Stimulated activated CD8-positive, alpha-beta memory T cell treated with anti-CD3 and anti-CD28 coated beads, Interleukin-15, amount 100 ng/mL, for 48 hours (primary cell): Measurements from ENCODE around the gene PRM2.

Experiments
- DNase-seq, 2 donors: peaks; one replicate each; pipeline ENCODE4 v3.0.0-alpha.2; 2020; ENCODE audit warnings: low read depth in 2 of 2

PRM2 gene, protein sequence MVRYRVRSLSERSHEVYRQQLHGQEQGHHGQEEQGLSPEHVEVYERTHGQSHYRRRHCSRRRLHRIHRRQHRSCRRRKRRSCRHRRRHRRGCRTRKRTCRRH

DNA sequence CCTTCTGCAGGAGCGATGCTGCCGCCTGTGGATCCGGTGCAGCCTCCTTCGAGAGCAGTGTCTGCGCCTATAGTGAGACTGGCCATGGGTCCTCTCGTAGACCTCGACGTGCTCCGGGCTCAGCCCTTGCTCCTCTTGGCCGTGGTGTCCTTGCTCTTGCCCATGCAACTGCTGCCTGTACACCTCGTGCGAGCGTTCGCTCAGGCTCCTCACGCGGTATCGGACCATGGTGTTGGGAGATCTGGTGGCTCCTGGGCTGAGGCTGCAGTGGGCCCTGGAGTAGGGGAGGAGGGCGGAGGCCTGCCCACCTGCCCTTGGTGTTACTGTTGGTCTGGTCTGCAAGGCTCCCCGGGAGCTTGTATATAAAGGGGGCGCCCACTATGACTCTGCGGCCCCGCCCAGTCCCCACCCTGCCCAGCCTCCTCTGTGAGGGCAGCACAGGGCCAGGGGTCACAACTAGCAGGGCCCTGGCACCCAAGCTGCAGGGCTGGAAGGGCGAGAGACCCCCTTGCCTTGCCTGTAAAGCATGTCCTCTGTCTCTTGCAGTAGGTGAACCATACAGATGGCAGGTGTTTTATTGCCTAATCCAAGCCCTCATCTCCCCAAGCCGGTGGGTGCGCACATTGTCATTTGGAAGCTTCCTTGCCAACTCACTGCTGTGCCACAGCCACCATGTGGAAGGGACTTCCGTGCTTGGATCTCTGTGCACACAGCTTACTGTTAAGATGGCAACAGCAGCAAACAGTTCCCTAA is at the start of gene PRM2:
TSS of gene PRM2 (minus strand) at position 338 of the 753 bp plus-strand sequence. CDS start at position 228, 110 bp downstream.
- DNase-seq, result no peak

GRCh38 chr16:11325404-11326083 is 49.3 kb upstream of the PRM2 start:
- DNase-seq, result no peak

DNA sequence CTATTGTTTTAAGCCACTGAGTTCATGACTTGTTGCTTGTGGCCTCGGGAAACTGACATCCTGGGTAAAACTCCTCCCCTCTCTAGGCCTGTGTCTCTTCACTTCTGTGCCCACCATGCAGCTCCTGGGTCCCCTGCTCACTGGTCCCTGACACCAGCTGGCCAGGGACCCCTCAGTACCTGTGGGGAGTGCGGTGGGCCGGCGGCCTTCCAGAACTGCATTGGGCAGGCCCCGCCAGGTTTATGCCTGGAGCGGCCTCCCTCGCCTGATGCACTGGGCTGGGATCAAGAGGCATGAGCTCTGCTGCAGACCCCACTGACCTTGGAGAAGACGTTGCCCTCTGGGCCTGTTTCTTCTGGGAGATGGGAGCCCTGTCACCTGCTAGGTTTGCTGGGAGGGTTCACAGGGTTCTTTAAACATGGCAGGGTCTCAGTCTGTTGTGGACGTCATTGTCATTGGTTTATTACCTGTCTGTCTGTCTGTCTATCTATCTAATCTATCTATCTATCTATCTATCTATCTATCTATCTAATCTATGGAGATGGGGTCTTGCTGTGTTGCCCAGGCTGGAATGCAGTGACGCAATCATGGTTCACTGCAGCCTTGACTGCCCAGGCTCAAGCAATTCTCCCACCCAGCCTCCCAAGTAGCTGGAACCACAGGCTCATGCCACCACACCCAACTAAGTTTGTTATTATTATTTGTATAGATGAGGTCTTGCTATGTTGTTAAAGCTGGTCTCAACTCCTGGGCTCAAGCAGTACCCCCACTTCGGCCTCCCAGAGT is 47.5 kb upstream of the PRM2 start:
- DNase-seq, result no peak

DNA sequence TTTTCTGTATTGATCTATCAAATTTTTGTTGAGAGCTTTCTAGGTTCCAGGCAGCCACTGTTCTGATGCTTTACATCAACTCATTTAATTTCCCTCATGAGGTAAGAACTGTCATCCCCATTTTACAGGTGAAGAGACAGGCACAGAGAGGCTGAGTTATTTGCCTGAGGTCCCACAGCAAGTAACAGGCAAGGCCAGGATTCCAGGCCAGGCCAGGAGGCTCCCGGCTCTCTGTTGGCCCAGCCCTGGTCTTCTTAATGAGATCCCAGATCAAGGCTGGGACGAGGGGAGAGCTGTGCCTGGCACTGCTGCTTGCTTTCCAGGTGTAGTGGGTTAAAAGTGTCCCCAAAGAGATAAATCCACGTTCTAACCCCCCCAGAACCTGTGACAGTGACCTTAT is 46.5 kb upstream of the PRM2 start:
- no peak for DNase-seq

DNA sequence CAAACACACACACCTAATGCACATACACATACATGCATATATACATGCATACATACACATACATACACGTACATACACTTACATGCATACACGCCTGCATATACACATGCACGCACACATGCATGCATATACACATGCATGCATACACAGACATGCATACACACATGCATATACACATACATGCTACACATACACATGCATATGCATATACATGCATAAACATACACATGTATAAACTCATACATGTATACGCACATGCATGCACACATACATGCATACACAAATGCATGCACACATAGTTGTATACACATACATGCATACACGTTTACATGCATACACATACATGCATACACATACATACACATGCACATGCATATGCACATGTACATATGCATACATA is 45.4 kb upstream of the PRM2 start:
- no peak for DNase-seq

- DNase-seq, result no peak
These were observed 43.9 kb upstream of the PRM2 start for GRCh38 chr16:11320170-11320569.

DNA sequence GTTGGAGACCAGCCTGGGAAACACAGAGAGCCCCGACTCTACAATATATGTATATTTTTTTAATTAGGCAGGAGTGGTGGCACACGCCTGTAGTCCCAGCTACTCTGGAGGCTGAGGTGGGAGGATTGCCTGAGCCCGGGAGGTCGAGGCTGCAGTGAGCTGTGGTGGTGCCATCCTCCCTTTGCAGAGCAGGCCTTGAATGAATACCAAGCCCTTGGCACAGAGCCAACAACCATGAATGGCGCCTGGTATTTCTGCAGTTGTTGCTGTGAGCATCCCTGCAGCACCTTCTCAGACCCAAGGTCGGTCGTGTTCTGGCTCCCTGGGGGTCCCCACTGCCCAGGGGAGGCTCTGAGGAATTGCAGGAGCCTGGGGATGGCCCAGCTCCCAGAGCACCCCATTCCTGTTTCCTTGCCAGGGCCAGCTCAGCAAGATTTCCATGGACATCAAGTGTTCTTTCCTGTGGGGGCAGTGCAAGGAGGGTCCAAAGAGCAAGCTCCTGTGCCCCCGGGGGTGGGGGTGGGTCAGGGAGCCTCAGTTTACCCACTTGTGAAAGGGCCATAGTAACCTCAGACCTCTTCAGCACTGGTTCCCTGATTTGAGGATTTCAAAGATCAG is 43.4 kb upstream of the PRM2 start:
- DNase-seq, result no peak

DNA sequence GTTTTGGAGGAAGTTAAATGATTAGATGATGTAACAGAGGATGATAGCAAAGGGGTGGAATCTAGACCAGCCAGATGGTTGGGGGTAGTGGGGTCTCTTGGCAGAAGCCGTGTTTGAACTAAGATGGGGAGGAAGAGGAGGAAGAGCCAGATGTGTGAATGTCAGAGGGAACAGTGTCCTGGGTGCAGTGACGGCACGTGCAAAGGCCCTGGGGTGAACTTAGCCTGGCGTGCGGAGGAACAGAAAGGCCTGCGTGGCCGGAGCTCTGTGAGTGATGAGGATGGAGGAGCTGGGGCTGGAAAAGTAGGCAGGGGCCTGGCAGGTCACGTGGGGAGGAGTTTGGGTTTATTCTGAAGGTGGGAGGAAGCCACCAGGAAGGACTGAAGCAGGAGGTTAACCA is 42.5 kb upstream of the PRM2 start:
- no peak for DNase-seq

- no peak for DNase-seq
These were observed 40.2 kb upstream of the PRM2 start for GRCh38 chr16:11316331-11317015.

GRCh38 chr16:11315510-11315909 is 39.2 kb upstream of the PRM2 start:
- DNase-seq, result no peak

DNA sequence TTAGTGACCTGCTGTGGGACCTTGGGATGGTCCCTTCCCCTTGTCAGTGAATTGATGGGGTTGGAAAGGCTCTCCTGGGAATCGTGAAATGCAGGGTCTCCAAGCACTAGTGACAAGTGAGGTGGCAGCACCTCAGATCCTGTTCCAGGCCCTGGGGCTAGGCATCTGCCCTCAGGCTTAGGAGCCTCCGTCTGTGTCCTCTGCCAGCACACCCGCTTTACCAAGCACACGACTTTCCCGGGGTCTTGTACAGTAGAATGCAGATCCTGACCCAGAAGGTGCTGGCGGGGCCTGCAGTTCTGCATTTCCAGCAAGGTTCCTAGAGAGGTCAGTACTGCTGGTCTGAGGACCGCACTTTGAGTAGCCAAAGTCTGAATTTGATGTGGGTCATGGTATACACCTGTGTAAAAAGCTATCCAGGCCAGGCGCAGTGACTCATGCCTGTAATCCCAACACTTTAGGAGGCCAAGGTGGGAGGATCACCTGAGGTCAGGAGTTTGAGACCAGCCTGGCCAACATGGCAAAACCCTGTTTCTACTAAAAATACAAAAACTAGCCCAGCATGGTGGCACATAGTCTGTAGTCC is 38.1 kb upstream of the PRM2 start:
- DNase-seq, result no peak

DNA sequence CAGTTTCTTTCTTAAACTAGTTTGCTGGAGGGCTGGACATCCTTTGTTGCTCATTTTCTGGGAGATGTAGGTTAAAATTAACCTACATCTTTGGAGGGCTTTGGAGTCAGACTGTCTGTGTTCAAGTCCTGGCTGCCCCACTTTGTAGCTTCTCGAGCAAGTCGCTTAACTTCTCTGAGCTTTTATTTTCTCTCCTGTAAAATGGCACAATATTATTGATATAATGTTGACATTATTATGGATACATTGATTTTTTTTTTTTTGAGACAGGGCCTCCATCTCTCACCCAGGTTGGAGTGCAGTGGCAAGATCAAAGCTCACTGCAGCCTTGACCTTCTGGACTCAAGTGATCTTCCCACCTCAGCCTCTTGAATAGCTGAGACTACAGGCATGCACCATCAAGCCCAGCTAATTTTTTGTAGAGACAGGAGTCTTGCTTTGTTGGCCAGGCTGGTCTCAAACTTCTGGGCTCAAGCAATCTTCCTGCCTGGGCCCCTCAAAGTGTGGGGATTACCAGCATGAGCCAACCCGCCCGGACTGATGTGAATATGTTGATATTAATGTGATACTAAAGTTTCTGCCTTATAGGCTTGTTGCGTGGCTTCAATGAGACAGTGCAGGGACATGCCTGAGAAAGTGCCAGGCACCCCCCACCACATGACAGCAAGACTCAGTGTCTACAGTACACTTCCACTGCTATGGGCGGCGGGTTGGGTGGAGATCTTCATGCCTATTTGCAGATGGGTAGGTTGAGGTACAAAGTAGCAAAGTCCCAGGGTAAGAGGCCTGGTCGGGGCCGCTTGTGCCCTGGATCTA is 37.4 kb upstream of the PRM2 start:
- no peak for DNase-seq

DNA sequence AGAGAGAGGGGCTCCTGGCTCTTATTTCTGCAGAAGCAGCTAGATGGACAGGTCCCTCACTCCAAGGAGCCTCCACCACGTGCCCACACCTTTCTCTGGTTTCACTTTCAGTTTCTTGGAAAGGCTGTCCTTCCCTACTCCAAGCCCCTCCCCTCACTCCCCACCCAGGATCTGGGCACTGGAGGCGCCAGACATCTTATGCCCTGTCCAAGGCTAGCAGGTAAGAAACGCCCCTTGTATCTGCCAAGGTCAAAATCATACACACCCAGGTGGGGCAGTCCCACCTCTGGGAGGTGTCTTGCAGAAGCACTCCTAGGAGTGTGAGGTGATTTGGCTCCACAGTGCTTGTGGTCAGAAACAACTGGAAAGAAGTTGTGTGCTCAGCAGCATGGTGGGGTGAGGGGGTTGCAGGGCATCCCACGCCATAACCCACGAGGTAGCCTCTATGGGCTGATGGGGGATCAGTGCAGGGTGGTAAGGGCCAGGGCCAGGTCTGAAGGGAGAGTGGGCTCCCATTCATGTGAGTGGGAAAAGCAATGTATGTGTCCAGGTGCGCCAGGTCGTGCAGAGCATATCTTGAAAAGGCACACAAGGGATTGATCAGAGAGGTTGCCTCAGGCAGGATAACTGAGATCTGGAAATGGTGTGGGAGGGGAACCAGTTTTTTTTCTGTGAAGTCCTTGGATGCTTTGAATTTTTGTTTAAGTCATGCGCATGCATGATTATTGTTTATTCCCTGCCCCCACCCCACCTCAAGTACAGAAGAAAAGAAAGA is 36.6 kb upstream of the PRM2 start:
- DNase-seq, result no peak

- DNase-seq, result peak in 1 of 2 donors; percentile 34
These were observed 34.8 kb upstream of the PRM2 start for GRCh38 chr16:11310997-11311561.

DNA sequence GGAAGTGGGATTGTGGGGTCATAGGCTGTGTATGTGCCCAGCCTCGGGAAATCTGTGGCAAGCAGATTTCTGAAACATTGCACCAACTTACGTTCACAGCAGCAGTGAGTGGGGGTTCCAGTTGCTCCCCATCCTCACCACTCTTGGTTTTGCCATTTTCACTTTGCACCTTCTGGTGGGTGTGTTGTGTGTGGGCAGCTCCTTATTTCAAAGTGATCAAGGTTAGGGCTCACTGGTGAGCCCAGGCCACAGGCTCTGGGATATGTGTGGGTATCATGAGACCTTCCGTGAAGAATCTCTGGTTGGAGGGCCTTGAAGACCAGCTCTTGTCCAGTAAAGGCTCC is 34.3 kb upstream of the PRM2 start:
- DNase-seq, result no peak

GRCh38 chr16:11309895-11310633 is 33.8 kb upstream of the PRM2 start:
- no peak for DNase-seq

DNA sequence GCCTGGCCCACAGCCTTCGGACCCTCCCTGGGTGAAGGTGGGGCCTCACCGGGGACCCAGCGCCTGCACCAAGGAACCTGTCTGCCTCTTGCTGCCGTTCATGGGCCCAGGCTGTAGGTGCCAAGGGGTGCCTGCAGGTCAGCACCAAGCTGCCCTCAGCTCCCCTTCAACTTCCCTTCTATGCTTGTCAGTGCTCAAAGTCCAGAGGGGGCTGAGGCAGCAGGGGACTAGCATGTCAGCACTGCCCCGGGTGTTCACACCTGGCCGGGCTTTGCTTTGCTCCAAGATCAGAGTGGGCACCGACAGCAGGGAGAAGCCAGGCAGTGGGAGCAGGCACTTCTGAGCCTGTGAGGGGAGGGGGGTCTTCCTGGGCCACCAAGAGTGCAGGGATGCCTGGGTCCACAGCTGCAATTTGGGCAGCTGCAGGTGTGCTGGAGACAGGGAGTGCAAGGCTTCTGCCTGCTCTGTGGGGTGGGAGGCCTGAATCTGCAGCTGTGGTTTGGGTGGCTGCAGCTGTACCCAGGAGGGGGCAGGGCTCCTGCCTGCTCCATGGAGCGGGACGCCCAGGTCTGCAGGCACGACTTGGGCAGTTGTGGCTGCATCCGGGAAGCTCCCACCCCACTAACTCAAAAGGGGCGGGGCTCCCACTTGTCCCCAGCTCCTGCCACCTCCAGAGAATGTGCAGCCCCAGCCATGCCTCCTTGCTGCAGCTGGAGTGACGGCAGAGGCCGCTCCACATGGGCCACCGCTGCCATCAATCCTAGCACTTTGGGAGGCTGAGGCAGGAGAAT is 32.4 kb upstream of the PRM2 start:
- no peak for DNase-seq
